BE2C (cell line): ENCODE measurements around the gene STK26.

Source experiments
- DNase-seq: peaks from one replicate; pipeline ENCODE4 v3.0.0-alpha.2; 2020
- H3K27me3 ChIP-seq: fragments of 250-450 bp; sonication (Bioruptor Pico); 2 replicates; pipeline ENCODE4 v1.5.1; 2020; ENCODE audit warnings: mild to moderate bottlenecking
- H3K36me3 ChIP-seq: fragments of 250-450 bp; sonication (Bioruptor Pico); 2 replicates; pipeline ENCODE4 v1.5.1; 2020; ENCODE audit warnings: mild to moderate bottlenecking
- H3K4me1 ChIP-seq: fragments of 250-450 bp; sonication (Bioruptor Pico); 2 replicates; pipeline ENCODE4 v1.5.1; 2020
- H3K4me3 ChIP-seq: 2 replicates; pipeline ENCODE4 v1.5.1; 2011; ENCODE audit warnings: low read depth, low read length
- H3K9me3 ChIP-seq: fragments of 250-450 bp; sonication (Bioruptor Pico); 2 replicates; pipeline ENCODE4 v1.5.1; 2020
- CTCF ChIP-seq: IDR thresholded peaks from 2 replicates; pipeline ENCODE4 v1.5.1; 2012; ENCODE audit warnings: mild to moderate bottlenecking, low read depth, low read length

Gene STK26

GRCh38 chrX:132120913-132121312 is 97.8 kb downstream of the STK26 start:
- no peaks in the 10 kb centered on the region for H3K36me3 ChIP-seq
- TF ChIP-seq CTCF, result no peak
- H3K4me3 ChIP-seq, result no peak overlapping the region
- H3K4me1 ChIP-seq, result no peaks in the 10 kb centered on the region
- DNase-seq, result no peak
- no peaks in the 10 kb centered on the region for H3K9me3 ChIP-seq
- no peaks in the 10 kb centered on the region for H3K27me3 ChIP-seq
